GM12891 (cell line): Measurements from ENCODE around the gene ID3.

Experiments used
- POLR2A ChIP-seq: IDR thresholded peaks from 2 replicates; pipeline ENCODE4 v1.6.1; 2011; ENCODE audit warnings: low read depth, low read length, control low read depth
- POLR2AphosphoS5 ChIP-seq: IDR thresholded peaks from 2 replicates; pipeline ENCODE4 v1.6.1; 2011; ENCODE audit warnings: low read depth, low read length, control low read depth
- POU2F2 ChIP-seq: IDR thresholded peaks from 2 replicates; pipeline ENCODE4 v1.6.1; 2011; ENCODE audit warnings: low read depth, mild to moderate bottlenecking, control low read depth, low read length, moderate library complexity
- TAF1 ChIP-seq: IDR thresholded peaks from 2 replicates; pipeline ENCODE4 v1.6.1; 2011; ENCODE audit warnings: low read depth, low read length, control low read depth

DNA sequence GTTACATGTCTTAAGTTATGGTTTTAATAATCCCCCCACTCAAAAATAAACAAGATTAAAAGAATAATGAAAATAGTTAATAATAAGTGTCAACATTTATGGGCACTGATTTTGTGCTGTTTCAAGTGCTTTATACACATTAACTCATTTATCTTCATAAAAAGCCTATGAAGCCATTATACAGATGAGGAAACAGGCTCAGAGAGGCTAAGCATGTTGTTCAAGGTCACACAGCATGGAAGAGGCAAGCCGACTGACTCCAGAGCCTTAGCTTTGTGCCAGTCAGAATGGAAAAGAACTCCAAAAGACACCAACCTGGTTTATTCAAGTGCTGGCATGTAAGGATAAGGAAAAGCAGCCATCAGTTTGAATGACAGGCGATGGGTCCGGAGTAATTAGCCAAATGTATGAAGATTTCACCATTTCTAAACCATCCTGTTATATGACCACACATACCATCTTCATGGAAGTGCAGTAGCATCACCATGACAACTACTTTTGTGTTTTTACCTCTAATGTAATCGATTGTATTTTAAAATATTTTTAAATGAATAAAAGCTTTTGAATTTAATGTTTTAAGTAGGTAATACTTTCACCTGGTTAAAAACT is 14.4 kb upstream of the ID3 start:
- TF ChIP-seq TAF1 (no peak), POLR2A (no peak), POU2F2 (no peak), POLR2AphosphoS5 (no peak)
